Spleen (tissue), 11 donors: ENCODE data around the gene CRHBP. TPM values are rescaled to one million over a fixed set of nuclear protein-coding genes. Genes with fewer than 3 reads are reported as not detected.

Source experiments
- DNase-seq: peaks from one replicate; pipeline ENCODE4 v3.0.0-alpha.2; 2020
- H3K27ac ChIP-seq, 8 donors: fragments of 200-600 bp; sonication (generic) in 7 of 8; 1 replicate in 4 of 8; 2 replicates in 4 of 8; pipeline versions ENCODE4 v1.5.0 to v1.8.0; 2016 to 2021; ENCODE audit warnings: inconsistent platforms in 4 of 8, mild to moderate bottlenecking in 4 of 8, moderate library complexity in 1 of 8
- H3K27me3 ChIP-seq, 7 donors: fragments of 200-600 bp; sonication (generic) in 6 of 7; replicated peaks in 1 of 7; 1 replicate in 4 of 7; 2 replicates in 3 of 7; pipeline versions ENCODE4 v1.5.0 to v1.8.0; 2016 to 2021; ENCODE audit warnings: inconsistent platforms in 3 of 7, mild to moderate bottlenecking in 1 of 7
- H3K36me3 ChIP-seq, 6 donors: fragments of 200-600 bp; sonication (generic) in 5 of 6; 1 replicate in 4 of 6; 2 replicates in 2 of 6; pipeline versions ENCODE4 v1.5.0 to v1.8.0; 2016 to 2021; ENCODE audit warnings: inconsistent platforms in 2 of 6
- H3K4me1 ChIP-seq, 6 donors: fragments of 200-600 bp; sonication (generic) in 5 of 6; 1 replicate in 3 of 6; 2 replicates in 3 of 6; pipeline versions ENCODE4 v1.5.0 to v1.8.0; 2016 to 2021; ENCODE audit warnings: inconsistent platforms in 3 of 6
- H3K4me3 ChIP-seq, 8 donors: fragments of 200-600 bp; sonication (generic) in 7 of 8; 1 replicate in 4 of 8; 2 replicates in 4 of 8; pipeline versions ENCODE4 v1.5.0 to v1.8.0; 2016 to 2021; ENCODE audit warnings: inconsistent platforms in 4 of 8, mild to moderate bottlenecking in 4 of 8, moderate library complexity in 2 of 8
- H3K9me3 ChIP-seq, 8 donors: fragments of 200-600 bp; sonication (generic) in 7 of 8; 1 replicate in 4 of 8; 2 replicates in 4 of 8; pipeline versions ENCODE4 v1.5.0 to v1.8.0; 2016 to 2021; ENCODE audit warnings: inconsistent platforms in 4 of 8
- CTCF ChIP-seq, 11 experiments: fragments of 200-600 bp in 7 of 11; fragments of 450-650 bp in 4 of 11; sonication (generic) in 4 of 11; IDR thresholded peaks in 8 of 11; conservative IDR thresholded peaks in 3 of 11; 1 replicate in 7 of 11; 2 replicates in 4 of 11; pipeline versions ENCODE4 v1.4.0 to v1.8.0; 2016 to 2021; ENCODE audit warnings: antibody characterized with exemption in 11 of 11, inconsistent platforms in 4 of 11, mild to moderate bottlenecking in 1 of 11
- POLR2A ChIP-seq, 3 donors: fragments of 450-650 bp; IDR thresholded peaks; one replicate each; pipeline ENCODE4 v1.5.1; 2017; ENCODE audit warnings: antibody characterized with exemption in 3 of 3, mild to moderate bottlenecking in 1 of 3
- POLR2AphosphoS5 ChIP-seq, 3 donors: sonication (generic); formaldehyde crosslinking; IDR thresholded peaks; one replicate each; pipeline ENCODE4 v1.5.1; 2017; ENCODE audit warnings: antibody characterized with exemption in 3 of 3
- WGBS, 5 donors: extraction: QIAGEN DNeasy Blood & Tissue Kit in 3 of 5; methylation state at CpG; one replicate each; pipeline versions ENCODE4 v1.1.5 to v1.1.7; 2013 to 2018; 5-methylcytosine and 5-hydroxymethylcytosine counted together
- intact Hi-C: fragments of 100-400 bp; cut with DNase I; formaldehyde crosslinking; loops from one replicate; pipeline ENCODE4 v1.15.0; 2023; ENCODE audit warnings: low total_unique reads
- polyA plus RNA-seq, 3 donors: library from polyadenylated mRNA; stranded (reverse); fragments of 200-250 nt; gene quantifications; one replicate each; pipeline ENCODE4 v1.2.1, GENCODE V29; 2013
- total RNA-seq, 7 donors: library from RNA; depleted of rRNA in 3 of 7; stranded (reverse); fragments of >200 nt in 3 of 7; fragmentation: NEBNext Ultra II Directional in 4 of 7; extraction: Animal tissue kit (Norgen Biotek cat#: 25700) in 4 of 7; gene quantifications; one replicate each; pipeline versions ENCODE4 v1.1.0 to v1.2.1, GENCODE V29; 2016 to 2021
- donor health status: healthy with polysubstance abuse.
- donor health status: DM: no; HTN: no; CAD: no; lungs with moderate emphysema.
- donor health status: DM: no; HTN: no; CAD: no.
- donor health status: Bipolar disorder and iron deficiency.
- donor health status: healthy.
- donor health status: DM: no; HTN: no; CAD: no.
- donor health status: DM: yes; HTN: yes; CAD: no.

CRHBP gene
- total and polyA plus RNA-seq, 10 donors = 8.7 to 147 (median 47.9) TPM

DNA sequence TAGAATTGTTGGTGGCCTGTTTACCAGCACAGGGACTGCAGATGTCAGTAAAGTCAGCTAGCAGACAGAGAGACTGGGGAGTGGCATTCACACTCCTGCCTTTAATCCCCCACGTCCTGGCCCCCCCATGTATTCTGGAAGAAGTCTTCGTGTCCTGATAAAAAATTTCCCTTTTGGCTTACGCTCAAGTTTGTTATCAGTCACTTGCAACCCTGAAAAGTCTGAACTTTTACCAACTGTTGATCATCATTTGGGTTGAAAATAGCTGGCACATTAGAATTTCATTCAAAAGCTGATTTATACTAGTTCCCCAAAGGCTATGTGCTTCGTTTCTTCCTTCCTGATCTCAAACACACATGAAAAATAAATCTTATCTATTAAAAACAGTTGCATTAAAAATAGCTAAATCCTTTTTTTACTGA is 5.8 kb upstream of the CRHBP start:
- Histone ChIP-seq H3K27ac (peak overlapping the region in 7 of 8 donors; percentile 44 to 65 (median 55)), H3K4me1 (peaks cover 0 to 28% (median 15%) of the 10 kb centered on the region in 6 donors), H3K36me3 (no peaks in the 10 kb centered on the region), H3K4me3 (no peak overlapping the region), H3K9me3 (no peaks in the 10 kb centered on the region), H3K27me3 (peaks cover 0 to 2% (median 0%) of the 10 kb centered on the region in 7 donors)
- TF ChIP-seq POLR2AphosphoS5 (IDR thresholded peaks at IDR 0.05) (no peak), CTCF (IDR thresholded peaks at IDR 0.05 in 8 of 11, conservative IDR thresholded peaks at IDR 0.05 in 3 of 11) (no peak), POLR2A (IDR thresholded peaks at IDR 0.05) (no peak)
- DNase-seq = no peak
- intact Hi-C loops = no loop called here
- WGBS, 5 donors = 27 to 48% (median 31%) methylated on average over 4 of the region's 4 CpGs

- intact Hi-C loops = loop anchor here (2.0 kb wide), 1 partner anchor 77 kb away; no protein-coding TSS in a partner anchor
- TF ChIP-seq POLR2AphosphoS5 (IDR thresholded peaks at IDR 0.05) = peak in 2 of 3 donors; percentile 52 to 70
- TF ChIP-seq CTCF (IDR thresholded peaks at IDR 0.05 in 8 of 11, conservative IDR thresholded peaks at IDR 0.05 in 3 of 11) = no peak
- peak overlapping the region; percentile 38 to 74 (median 50) for H3K4me3 ChIP-seq
- H3K4me1 ChIP-seq = peaks cover 5 to 43% (median 24%) of the 10 kb centered on the region in 6 donors
- H3K27me3 ChIP-seq = peaks cover 0 to 48% (median 23%) of the 10 kb centered on the region in 7 donors
- peak; percentile 76 for DNase-seq
- H3K9me3 ChIP-seq = no peaks in the 10 kb centered on the region
- H3K27ac ChIP-seq = peak overlapping the region; percentile 35 to 83 (median 78)
- WGBS, 5 donors = 1 to 5% (median 2%) methylated on average over 29 to 81 of the region's 81 CpGs
- H3K36me3 ChIP-seq = no peaks in the 10 kb centered on the region
Measured at GRCh38 chr5:76953551-76954382, 922 bp downstream of the CRHBP start.

GRCh38 chr5:76954383-76954763 is 1.5 kb downstream of the CRHBP start:
- no peaks in the 10 kb centered on the region for H3K36me3 ChIP-seq
- DNase-seq = no peak
- WGBS, 5 donors = 3 to 9% (median 5%) methylated on average over 16 to 25 of the region's 25 CpGs
- peak overlapping the region; percentile 38 to 74 (median 50) for H3K4me3 ChIP-seq
- intact Hi-C loops = loop anchor here (2.0 kb wide), 1 partner anchor 78 kb away; no protein-coding TSS in a partner anchor
- TF ChIP-seq POLR2AphosphoS5 (IDR thresholded peaks at IDR 0.05) = peak in 2 of 3 donors; percentile 6 to 33
- TF ChIP-seq POLR2A (IDR thresholded peaks at IDR 0.05) = no peak
- TF ChIP-seq CTCF (IDR thresholded peaks at IDR 0.05 in 8 of 11, conservative IDR thresholded peaks at IDR 0.05 in 3 of 11) = no peak
- H3K27ac ChIP-seq = peak overlapping the region; percentile 35 to 83 (median 78)
- H3K9me3 ChIP-seq = no peaks in the 10 kb centered on the region
- peaks cover 5 to 49% (median 24%) of the 10 kb centered on the region in 6 donors for H3K4me1 ChIP-seq
- peaks cover 0 to 48% (median 23%) of the 10 kb centered on the region in 7 donors for H3K27me3 ChIP-seq

- Histone ChIP-seq H3K27ac (peak overlapping the region in 1 of 8 donors; percentile 80), H3K9me3 (no peaks in the 10 kb centered on the region), H3K27me3 (peaks cover 0 to 48% (median 23%) of the 10 kb centered on the region in 7 donors), H3K36me3 (no peaks in the 10 kb centered on the region), H3K4me3 (peak overlapping the region in 4 of 8 donors; percentile 48 to 74 (median 58)), H3K4me1 (peaks cover 5 to 59% (median 26%) of the 10 kb centered on the region in 6 donors)
- DNase-seq = no peak
- WGBS, 5 donors = 71 to 87% (median 80%) methylated on average over 2 of the region's 2 CpGs
- no peak for TF ChIP-seq POLR2AphosphoS5 (IDR thresholded peaks at IDR 0.05)
- TF ChIP-seq POLR2A (IDR thresholded peaks at IDR 0.05) = no peak
- TF ChIP-seq CTCF (IDR thresholded peaks at IDR 0.05 in 8 of 11, conservative IDR thresholded peaks at IDR 0.05 in 3 of 11) = no peak
- intact Hi-C loops = no loop called here
Measured at GRCh38 chr5:76956033-76956432, 3.2 kb downstream of the CRHBP start.
